ENCODE results near the gene PTGR3.

The PTGR3 gene

DNA sequence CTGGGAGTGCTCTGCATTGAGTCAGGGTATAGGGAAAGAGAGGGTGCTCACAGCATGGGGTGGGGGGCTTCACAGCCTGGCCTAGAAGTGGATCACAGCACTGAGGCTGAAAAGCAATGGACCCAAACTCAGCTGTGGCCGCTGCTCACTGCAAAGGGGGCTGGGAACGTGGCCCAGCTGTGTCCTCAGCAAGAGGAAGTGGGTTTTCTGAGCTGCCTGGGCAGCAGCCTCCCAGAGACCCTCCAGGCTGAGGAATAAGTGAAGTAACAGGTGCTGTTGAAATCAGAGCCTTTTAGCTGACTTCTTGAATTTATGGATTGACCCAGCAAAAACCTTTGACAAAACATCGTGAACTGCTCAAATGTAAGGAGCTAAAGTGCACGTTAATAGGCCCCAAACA lies 35.2 kb downstream of the PTGR3 start:
- Mint-ChIP-seq H3K9me3 (no peaks in the 10 kb centered on the region), H3K27me3 (ENCODE audit: low read depth, poor library complexity) (no peaks in the 10 kb centered on the region), H3K4me1 (peaks cover 63% of the 10 kb centered on the region), H3K4me3 (no peak overlapping the region), H3K27ac (no peak overlapping the region), H3K36me3 (ENCODE audit: low read depth) (peaks cover 13% of the 10 kb centered on the region)
- TF ChIP-seq, protein P1, sequence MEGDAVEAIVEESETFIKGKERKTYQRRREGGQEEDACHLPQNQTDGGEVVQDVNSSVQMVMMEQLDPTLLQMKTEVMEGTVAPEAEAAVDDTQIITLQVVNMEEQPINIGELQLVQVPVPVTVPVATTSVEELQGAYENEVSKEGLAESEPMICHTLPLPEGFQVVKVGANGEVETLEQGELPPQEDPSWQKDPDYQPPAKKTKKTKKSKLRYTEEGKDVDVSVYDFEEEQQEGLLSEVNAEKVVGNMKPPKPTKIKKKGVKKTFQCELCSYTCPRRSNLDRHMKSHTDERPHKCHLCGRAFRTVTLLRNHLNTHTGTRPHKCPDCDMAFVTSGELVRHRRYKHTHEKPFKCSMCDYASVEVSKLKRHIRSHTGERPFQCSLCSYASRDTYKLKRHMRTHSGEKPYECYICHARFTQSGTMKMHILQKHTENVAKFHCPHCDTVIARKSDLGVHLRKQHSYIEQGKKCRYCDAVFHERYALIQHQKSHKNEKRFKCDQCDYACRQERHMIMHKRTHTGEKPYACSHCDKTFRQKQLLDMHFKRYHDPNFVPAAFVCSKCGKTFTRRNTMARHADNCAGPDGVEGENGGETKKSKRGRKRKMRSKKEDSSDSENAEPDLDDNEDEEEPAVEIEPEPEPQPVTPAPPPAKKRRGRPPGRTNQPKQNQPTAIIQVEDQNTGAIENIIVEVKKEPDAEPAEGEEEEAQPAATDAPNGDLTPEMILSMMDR (IDR thresholded peaks at IDR 0.05) = no peak
- DNase-seq = no peak

DNA sequence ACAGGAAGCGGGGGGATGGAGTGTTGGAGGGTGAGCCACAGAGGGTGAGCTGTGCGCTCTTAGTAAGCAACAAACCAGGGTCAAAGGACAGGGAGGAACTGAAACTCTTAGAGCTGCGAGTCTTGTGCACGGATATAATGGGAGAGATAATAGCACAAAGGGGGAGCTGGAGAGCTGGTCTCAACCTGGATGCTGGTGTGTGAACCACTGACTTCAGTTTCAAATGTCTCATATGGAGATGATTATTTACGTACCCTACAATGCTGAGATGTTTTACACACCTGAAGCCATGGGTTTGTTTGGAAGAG lies 35.9 kb downstream of the PTGR3 start:
- peaks cover 63% of the 10 kb centered on the region for H3K4me1 Mint-ChIP-seq
- H3K9me3 Mint-ChIP-seq = no peaks in the 10 kb centered on the region
- H3K36me3 Mint-ChIP-seq (ENCODE audit: low read depth) = peaks cover 13% of the 10 kb centered on the region
- H3K27me3 Mint-ChIP-seq (ENCODE audit: low read depth, poor library complexity) = no peaks in the 10 kb centered on the region
- H3K4me3 Mint-ChIP-seq = no peak overlapping the region
- DNase-seq = no peak
- H3K27ac Mint-ChIP-seq = no peak overlapping the region
- TF ChIP-seq, protein P1 (IDR thresholded peaks at IDR 0.05) = no peak

DNA sequence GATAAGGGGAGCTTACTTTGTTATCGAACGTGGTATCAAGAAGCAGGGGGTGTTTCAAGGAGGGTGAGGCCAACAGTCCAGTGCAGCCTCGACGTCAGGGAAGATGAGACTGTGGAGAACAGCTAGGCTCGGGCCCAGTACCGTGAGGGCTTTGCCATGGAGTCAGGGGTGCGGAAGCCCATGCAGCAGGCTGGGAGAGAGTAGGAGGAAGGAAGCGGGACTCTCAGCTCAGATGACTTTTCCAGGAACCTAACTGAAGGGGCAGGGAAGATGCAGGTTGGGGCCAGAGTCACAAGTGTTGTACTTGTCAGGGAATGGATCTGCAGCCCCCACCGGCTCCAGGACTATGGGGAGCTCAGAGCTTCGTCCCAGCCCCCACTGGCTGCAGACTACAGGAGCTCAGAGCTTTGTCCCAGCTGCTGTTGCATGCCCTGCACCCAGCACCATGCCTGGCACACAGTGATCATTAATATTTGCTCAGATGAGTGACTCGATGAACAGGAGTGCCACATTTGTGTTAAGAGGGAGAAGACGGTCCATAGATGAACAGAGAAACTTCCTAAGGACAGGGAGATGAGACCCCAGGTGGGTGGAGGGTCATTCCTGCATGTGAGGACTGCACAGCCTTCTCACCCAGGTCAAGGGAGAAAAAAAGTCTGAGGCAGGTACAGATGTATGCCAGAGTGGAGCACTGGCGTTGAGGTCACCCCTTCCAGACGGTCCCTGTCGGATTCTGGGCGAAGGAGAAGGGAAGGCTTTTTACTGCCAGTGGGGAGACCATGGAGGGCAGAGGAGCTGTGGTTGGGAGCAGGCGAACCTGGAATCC lies 36.4 kb downstream of the PTGR3 start:
- H3K9me3 Mint-ChIP-seq = no peaks in the 10 kb centered on the region
- H3K27me3 Mint-ChIP-seq (ENCODE audit: low read depth, poor library complexity) = no peaks in the 10 kb centered on the region
- no peak for DNase-seq
- H3K36me3 Mint-ChIP-seq (ENCODE audit: low read depth) = peaks cover 13% of the 10 kb centered on the region
- H3K27ac Mint-ChIP-seq = no peak overlapping the region
- TF ChIP-seq, protein P1 (IDR thresholded peaks at IDR 0.05) = no peak
- H3K4me3 Mint-ChIP-seq = no peak overlapping the region
- H3K4me1 Mint-ChIP-seq = peaks cover 63% of the 10 kb centered on the region

DNA sequence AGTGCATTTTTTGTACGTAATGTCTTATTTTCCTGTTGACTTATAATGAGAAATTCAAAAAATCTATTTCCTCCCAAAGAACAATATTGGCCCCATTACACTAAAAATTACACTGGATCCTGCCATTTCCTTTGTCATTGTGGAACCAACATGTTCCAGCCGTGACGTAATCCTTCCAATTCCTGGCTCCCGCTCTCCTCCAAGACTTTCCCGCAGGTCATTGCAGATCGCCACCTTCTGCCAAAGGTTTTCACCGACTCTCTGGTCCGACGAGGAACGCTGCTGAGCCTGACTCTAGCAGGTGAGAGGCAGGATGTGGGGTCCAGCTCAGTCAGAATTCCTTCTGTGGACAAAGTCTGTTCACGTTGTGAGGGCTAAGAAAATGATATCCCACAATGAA lies 38.0 kb downstream of the PTGR3 start:
- H3K4me1 Mint-ChIP-seq = peaks cover 57% of the 10 kb centered on the region
- H3K36me3 Mint-ChIP-seq (ENCODE audit: low read depth) = peaks cover 13% of the 10 kb centered on the region
- H3K4me3 Mint-ChIP-seq = no peak overlapping the region
- H3K27me3 Mint-ChIP-seq (ENCODE audit: low read depth, poor library complexity) = peaks cover 10% of the 10 kb centered on the region
- no peak for DNase-seq
- H3K27ac Mint-ChIP-seq = no peak overlapping the region
- no peaks in the 10 kb centered on the region for H3K9me3 Mint-ChIP-seq
- TF ChIP-seq, protein P1 (IDR thresholded peaks at IDR 0.05) = no peak

DNA sequence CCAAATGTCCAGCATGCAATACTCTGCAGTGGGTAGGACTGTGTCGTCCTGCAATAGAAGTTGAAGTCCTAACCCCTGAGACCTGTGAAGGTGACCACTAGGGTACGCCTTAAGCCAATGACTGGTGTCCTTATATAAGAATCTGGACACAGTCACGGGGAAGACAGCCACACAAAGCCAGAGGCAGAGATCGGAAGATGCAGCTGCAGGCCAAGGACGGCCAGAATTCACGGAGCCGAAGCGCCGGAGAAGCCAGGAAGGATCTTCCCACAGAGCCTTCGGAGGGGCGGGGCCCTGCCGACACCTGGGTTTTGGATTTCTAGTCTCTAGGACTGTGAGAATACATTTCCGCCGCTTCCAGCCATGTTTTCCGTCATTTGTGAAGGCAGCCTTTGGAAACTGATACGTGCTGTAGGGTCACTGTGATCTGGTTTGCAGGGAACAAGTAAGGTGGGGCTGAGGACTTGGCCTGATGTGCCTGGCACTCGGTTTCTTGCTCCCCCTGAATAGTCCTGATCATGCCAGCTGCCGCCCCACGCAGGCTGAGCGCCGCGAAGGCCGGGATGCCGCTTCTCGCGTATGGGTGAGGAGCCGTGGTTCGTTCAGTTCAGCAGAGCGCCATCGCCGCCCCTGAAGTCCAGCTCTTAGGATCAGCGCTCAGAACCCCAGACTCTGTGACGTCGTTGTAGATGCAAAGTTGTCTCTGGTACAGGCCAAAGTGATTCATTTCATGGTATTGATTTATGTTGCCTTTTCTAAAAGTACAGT lies 38.7 kb downstream of the PTGR3 start:
- H3K27me3 Mint-ChIP-seq (ENCODE audit: low read depth, poor library complexity) = peaks cover 10% of the 10 kb centered on the region
- H3K27ac Mint-ChIP-seq = peak overlapping the region; percentile 92
- no peak overlapping the region for H3K4me3 Mint-ChIP-seq
- TF ChIP-seq, protein P1 (IDR thresholded peaks at IDR 0.05) = no peak
- H3K36me3 Mint-ChIP-seq (ENCODE audit: low read depth) = peaks cover 13% of the 10 kb centered on the region
- H3K4me1 Mint-ChIP-seq = peaks cover 55% of the 10 kb centered on the region
- H3K9me3 Mint-ChIP-seq = no peaks in the 10 kb centered on the region
- DNase-seq = no peak

All from nephron progenitor cell (in vitro differentiated cells).